ENCODE data around the gene PRMT7.

DNA sequence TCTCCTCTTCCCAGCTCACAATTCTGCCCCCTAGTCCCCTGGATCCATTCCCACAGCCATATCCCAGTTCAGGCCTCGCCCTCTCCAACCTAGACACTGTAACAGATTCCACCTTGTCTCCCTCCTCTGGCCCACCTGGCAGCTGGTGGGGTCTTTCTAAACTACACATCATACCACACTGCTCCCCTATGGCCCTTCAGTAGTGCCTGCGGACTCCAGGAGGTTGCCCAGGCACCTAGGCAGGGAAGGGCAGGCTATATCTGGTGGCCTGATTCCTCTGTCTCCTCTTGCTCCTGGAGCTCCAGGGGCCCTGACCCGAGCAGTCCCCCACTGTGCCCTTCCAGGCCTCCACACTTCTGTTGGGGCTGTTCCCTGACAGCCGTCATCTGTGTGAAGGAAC lies 73.0 kb downstream of the PRMT7 start:
- TF ChIP-seq, protein P1, sequence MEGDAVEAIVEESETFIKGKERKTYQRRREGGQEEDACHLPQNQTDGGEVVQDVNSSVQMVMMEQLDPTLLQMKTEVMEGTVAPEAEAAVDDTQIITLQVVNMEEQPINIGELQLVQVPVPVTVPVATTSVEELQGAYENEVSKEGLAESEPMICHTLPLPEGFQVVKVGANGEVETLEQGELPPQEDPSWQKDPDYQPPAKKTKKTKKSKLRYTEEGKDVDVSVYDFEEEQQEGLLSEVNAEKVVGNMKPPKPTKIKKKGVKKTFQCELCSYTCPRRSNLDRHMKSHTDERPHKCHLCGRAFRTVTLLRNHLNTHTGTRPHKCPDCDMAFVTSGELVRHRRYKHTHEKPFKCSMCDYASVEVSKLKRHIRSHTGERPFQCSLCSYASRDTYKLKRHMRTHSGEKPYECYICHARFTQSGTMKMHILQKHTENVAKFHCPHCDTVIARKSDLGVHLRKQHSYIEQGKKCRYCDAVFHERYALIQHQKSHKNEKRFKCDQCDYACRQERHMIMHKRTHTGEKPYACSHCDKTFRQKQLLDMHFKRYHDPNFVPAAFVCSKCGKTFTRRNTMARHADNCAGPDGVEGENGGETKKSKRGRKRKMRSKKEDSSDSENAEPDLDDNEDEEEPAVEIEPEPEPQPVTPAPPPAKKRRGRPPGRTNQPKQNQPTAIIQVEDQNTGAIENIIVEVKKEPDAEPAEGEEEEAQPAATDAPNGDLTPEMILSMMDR (IDR thresholded peaks at IDR 0.05): no peak
- TF ChIP-seq, protein P2, sequence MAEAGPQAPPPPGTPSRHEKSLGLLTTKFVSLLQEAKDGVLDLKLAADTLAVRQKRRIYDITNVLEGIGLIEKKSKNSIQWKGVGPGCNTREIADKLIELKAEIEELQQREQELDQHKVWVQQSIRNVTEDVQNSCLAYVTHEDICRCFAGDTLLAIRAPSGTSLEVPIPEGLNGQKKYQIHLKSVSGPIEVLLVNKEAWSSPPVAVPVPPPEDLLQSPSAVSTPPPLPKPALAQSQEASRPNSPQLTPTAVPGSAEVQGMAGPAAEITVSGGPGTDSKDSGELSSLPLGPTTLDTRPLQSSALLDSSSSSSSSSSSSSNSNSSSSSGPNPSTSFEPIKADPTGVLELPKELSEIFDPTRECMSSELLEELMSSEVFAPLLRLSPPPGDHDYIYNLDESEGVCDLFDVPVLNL (CRISPR knock-in tag; IDR thresholded peaks at IDR 0.05; ENCODE audit: borderline replicate concordance, low read depth): no peak
- no peak for TF ChIP-seq JUN (CRISPR knock-in tag; IDR thresholded peaks at IDR 0.05)
